ENCODE measurements around the gene OR52B4. TPM values are rescaled to one million over a fixed set of nuclear protein-coding genes. Genes with fewer than 3 reads are reported as not detected.

The OR52B4 gene
- total RNA-seq (2021; fragmentation: NEBNext Ultra II Directional; extraction: Animal tissue kit (Norgen Biotek cat#: 25700)): not detected in 2 replicates
- 0.11 TPM in 1 of 2 replicates, not detected in the other for polyA plus RNA-seq (2011; rRNA removed)
- not detected for polyA plus RNA-seq (2011; cell fraction: cytosol; rRNA removed)
- polyA plus RNA-seq (2011; cell fraction: nucleus; rRNA removed): 0.40 TPM
- polyA plus RNA-seq (2012, experiment 1 of 2): not detected in 4 replicates
- polyA plus RNA-seq (2012, experiment 2 of 2): not detected
- polyA plus RNA-seq (2013, experiment 1 of 2): not detected
- polyA plus RNA-seq (2013, experiment 2 of 2): not detected
- 0.16 and 0.51 TPM in 2 replicates for polyA minus RNA-seq (2011; rRNA and poly(A)+ RNA removed)
- polyA minus RNA-seq (2011; cell fraction: cytosol; rRNA and poly(A)+ RNA removed): not detected
- polyA minus RNA-seq (2011; cell fraction: nucleus; rRNA and poly(A)+ RNA removed): 0.60 TPM
- long read RNA-seq, experiment 1: 0 reads
- long read RNA-seq, experiment 2: 0 reads

GRCh38 chr11:4368286-4368685 is at the start of gene OR52B4:
OR52B4 (minus strand) TSS chr11:4368386; CDS start chr11:4368295, 91 bp downstream.
- ChIA-PET POLR2A (ENCODE audit: partially characterized antibody) (no interaction called here), CTCF (ENCODE audit: partially characterized antibody) (no interaction called here)
- no peak within 1 kb of the TSS for H3K18ac ChIP-seq (ENCODE audit: extremely low read depth, low read length)
- no peak within 1 kb of the TSS for H2BK15ac ChIP-seq (ENCODE audit: low read length)
- H3K4me3 ChIP-seq (ENCODE audit: extremely low read depth in 1 of 4, insufficient read depth in 2 of 4, low read depth in 3 of 4, low read length in 4 of 4): no peak within 1 kb of the TSS
- H2BK120ac ChIP-seq (replicated peaks; ENCODE audit: low read depth, low read length): no peak within 1 kb of the TSS
- FAIRE-seq (no peak), DNase-seq (ENCODE audit: low read depth in 1 of 2, low spot score in 2 of 2) (no peak)
- no peak within 1 kb of the TSS for H3K14ac ChIP-seq (ENCODE audit: insufficient read length)
- H2BK5ac ChIP-seq (ENCODE audit: low read depth, low read length): no peak within 1 kb of the TSS
- H2AK5ac ChIP-seq (ENCODE audit: low read depth, low read length): no peak within 1 kb of the TSS
- H2AFZ ChIP-seq (ENCODE audit: low read length): no peak within 1 kb of the TSS
- H3K4ac ChIP-seq (replicated peaks; ENCODE audit: insufficient read length, low read depth, low read length): no peak within 1 kb of the TSS
- H3K56ac ChIP-seq (replicated peaks; ENCODE audit: insufficient read length, low read depth, low read length): no peak within 1 kb of the TSS
- H3K27ac ChIP-seq (ENCODE audit: low read depth, low read length): no peak within 1 kb of the TSS
- WGBS, 2 experiments (ENCODE audit: extremely low coverage in 1 of 2, insufficient coverage in 1 of 2, insufficient read length in 1 of 2, insufficient replicate concordance in 2 of 2, low coverage in 1 of 2, low lambda C conversion rate in 2 of 2, missing lambda C conversion rate in 1 of 2): 77 to 100% methylated on average over 1 to 4 of the region's 4 CpGs
- H3K4me1 ChIP-seq (replicated peaks in 1 of 4; ENCODE audit: control insufficient read depth in 3 of 4, insufficient read depth in 4 of 4, low read length in 3 of 4): no peaks in the 10 kb centered on the region
- H3K4me2 ChIP-seq (ENCODE audit: insufficient read depth in 1 of 2, low read depth in 2 of 2, low read length in 2 of 2): no peak within 1 kb of the TSS
- no peak within 1 kb of the TSS for H4K5ac ChIP-seq (ENCODE audit: insufficient read length, low read depth, low read length)
- H3K79me1 ChIP-seq (ENCODE audit: low read depth, low read length): no peaks in the 10 kb centered on the region
- no peaks in the 10 kb centered on the region for H3K9me3 ChIP-seq (ENCODE audit: insufficient read depth in 2 of 2, low read depth in 1 of 2, low read length in 1 of 2)
- no peaks in the 10 kb centered on the region for H3K27me3 ChIP-seq (replicated peaks in 1 of 4; ENCODE audit: control insufficient read depth in 3 of 4, extremely low read depth in 1 of 4, insufficient read depth in 3 of 4, low read length in 3 of 4)
- no peak within 1 kb of the TSS for H3K9ac ChIP-seq (replicated peaks in 1 of 4; ENCODE audit: extremely low read depth in 1 of 4, low read depth in 3 of 4, low read length in 3 of 4)
- no peak within 1 kb of the TSS for H2BK20ac ChIP-seq (ENCODE audit: low read length)
- H3K23ac ChIP-seq (ENCODE audit: insufficient read length): no peak within 1 kb of the TSS
- no peak within 1 kb of the TSS for H2BK12ac ChIP-seq (ENCODE audit: low read depth, low read length)
- no peak within 1 kb of the TSS for H4K8ac ChIP-seq (ENCODE audit: extremely low read depth, insufficient read depth, low read length)
- no peak within 1 kb of the TSS for H4K91ac ChIP-seq (replicated peaks; ENCODE audit: insufficient read length, low read length)
- no peaks in the 10 kb centered on the region for H3K79me2 ChIP-seq (ENCODE audit: control insufficient read depth in 1 of 2, insufficient read depth in 2 of 2, low read length in 2 of 2)
- no peaks in the 10 kb centered on the region; the same call in 1 of the 2 replicates for H3K23me2 ChIP-seq (ENCODE audit: low read depth, low read length)
- H4K20me1 ChIP-seq (replicated peaks in 1 of 2; ENCODE audit: control insufficient read depth in 1 of 2, insufficient read depth in 2 of 2, low read length in 2 of 2): no peaks in the 10 kb centered on the region
- H3K36me3 ChIP-seq (ENCODE audit: control insufficient read depth in 2 of 4, insufficient read depth in 4 of 4, low read length in 3 of 4): no peaks in the 10 kb centered on the region
- TF ChIP-seq RBBP5 (IDR thresholded peaks at IDR 0.05; ENCODE audit: borderline replicate concordance, low read depth, low read length): no peak
- TF ChIP-seq CHD2 (IDR thresholded peaks at IDR 0.05; ENCODE audit: low read length): no peak
- TF ChIP-seq CEBPB (IDR thresholded peaks at IDR 0.05; ENCODE audit: low read depth, low read length): no peak
- TF ChIP-seq FOSL1 (IDR thresholded peaks at IDR 0.05; ENCODE audit: insufficient read depth, low read depth, low read length): no peak
- TF ChIP-seq GABPA (IDR thresholded peaks at IDR 0.05; ENCODE audit: borderline replicate concordance, insufficient read depth, low read length): no peak

Data from H1 (cell line).